GM06990 (cell line): Measurements from ENCODE around the gene PMS1.
A peak's percentile ranks its signal among the peaks of the same experiment; 100 is the strongest.

ENCODE experiments used
- DNase-seq: peaks from one replicate; pipeline ENCODE4 v3.0.0-alpha.2; 2011; ENCODE audit not compliant: insufficient read length; ENCODE audit errors: extremely low read depth
- H3K27me3 ChIP-seq: replicated peaks from 2 replicates; pipeline ENCODE4 v1.6.0; 2011; ENCODE audit warnings: low read length; ENCODE audit not compliant: control insufficient read depth, insufficient read depth
- H3K36me3 ChIP-seq: 2 replicates; pipeline ENCODE4 v1.5.1; 2011; ENCODE audit warnings: low read length; ENCODE audit not compliant: control insufficient read depth, insufficient read depth
- H3K4me3 ChIP-seq: replicated peaks from 2 replicates; pipeline ENCODE4 v1.5.1; 2011; ENCODE audit warnings: low read depth, mild to moderate bottlenecking, control low read depth, low read length
- CTCF ChIP-seq: IDR thresholded peaks from 2 replicates; pipeline ENCODE4 v1.5.1; 2011; ENCODE audit warnings: low read length, control low read depth, mild to moderate bottlenecking, inconsistent platforms; ENCODE audit not compliant: insufficient read depth, poor library complexity, severe bottlenecking

Gene PMS1

GRCh38 chr2:189762551-189763298, 21.5 kb upstream of the PMS1 start, which contains the start of gene OSGEPL1:
Gene OSGEPL1 (minus strand): TSS chr2:189762792. CDS start chr2:189761640, 1,152 bp downstream.
- DNase-seq: peak; percentile 90
- Histone ChIP-seq H3K4me3 (peak within 1 kb of the TSS; percentile 66), H3K36me3 (no peaks in the 10 kb centered on the region), H3K27me3 (no peaks in the 10 kb centered on the region)
- TF ChIP-seq CTCF: peak; percentile 75

- no peaks in the 10 kb centered on the region for H3K27me3 ChIP-seq
- TF ChIP-seq CTCF: no peak
- H3K4me3 ChIP-seq: peak overlapping the region; percentile 66; the same call in 1 of the 2 replicates
- no peaks in the 10 kb centered on the region for H3K36me3 ChIP-seq
- DNase-seq: no peak
These were observed 20.2 kb upstream of the PMS1 start for GRCh38 chr2:189763908-189764661.

- Histone ChIP-seq H3K27me3 (no peaks in the 10 kb centered on the region), H3K36me3 (peaks cover 1% of the 10 kb centered on the region)
- no peak for TF ChIP-seq CTCF
These were observed 13.5 kb upstream of the PMS1 start for GRCh38 chr2:189770590-189771322.

GRCh38 chr2:189772212-189772611, 12.0 kb upstream of the PMS1 start:
- H3K36me3 ChIP-seq: peaks cover 3% of the 10 kb centered on the region

More at GRCh38 chr2:189770590-189771322, 13.5 kb upstream of the PMS1 start:
- no peak for DNase-seq
- no peak overlapping the region for H3K4me3 ChIP-seq

More at GRCh38 chr2:189772212-189772611, 12.0 kb upstream of the PMS1 start:
- Histone ChIP-seq H3K27me3 (no peaks in the 10 kb centered on the region), H3K4me3 (no peak overlapping the region)
- no peak for TF ChIP-seq CTCF
- no peak for DNase-seq
